Stimulated activated CD8-positive, alpha-beta memory T cell treated with anti-CD3 and anti-CD28 coated beads, Interleukin-7, amount 100 ng/mL, for 1 hour (primary cell): ENCODE measurements around the gene PGBD2.
"Not testable (repeated sequence)": the region's sequence is repeated elsewhere in the genome, so short reads cannot be mapped to it uniquely, and the experiment has no call there.

Source experiments
- DNase-seq, 2 donors: peaks; one replicate each; pipeline ENCODE4 v3.0.0-alpha.2; 2020; ENCODE audit warnings: low read depth in 2 of 2

Gene PGBD2

DNA sequence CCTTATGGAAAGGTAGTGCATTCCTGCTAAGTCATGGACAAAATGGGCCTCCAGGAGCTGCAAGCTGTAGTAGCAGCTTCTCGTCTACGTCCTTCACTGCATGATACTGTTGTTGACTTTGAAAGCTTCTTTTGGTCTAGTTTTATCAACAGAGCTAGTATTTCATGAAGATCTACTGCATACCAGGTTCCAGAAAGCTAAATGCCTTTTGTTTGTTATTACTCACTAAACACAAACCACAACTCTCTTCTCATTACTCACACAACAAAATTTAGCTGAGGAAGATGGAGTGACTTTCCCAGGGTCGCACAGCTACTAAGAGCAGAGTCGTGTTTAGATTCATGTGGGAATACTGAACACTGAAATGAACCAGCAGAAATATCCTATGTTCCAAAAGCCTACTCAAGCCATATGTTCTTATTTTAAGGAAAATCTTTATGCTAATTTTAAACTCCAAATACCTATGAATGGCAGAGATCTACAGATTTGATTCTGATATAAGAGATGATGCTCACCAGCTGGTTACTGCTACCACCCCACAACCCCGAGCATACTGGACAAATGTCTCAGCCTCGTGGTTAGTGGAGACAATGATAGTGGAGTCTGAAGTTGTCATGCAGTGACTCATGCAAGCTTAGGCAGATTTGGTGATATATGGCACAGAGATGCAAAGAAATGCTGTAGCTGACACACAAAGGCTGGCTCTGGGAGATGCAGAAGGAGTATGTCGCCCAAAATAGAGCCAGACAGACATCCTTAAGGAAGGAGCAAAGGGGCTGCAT lies 20.6 kb downstream of the PGBD2 start:
- DNase-seq, result no peak

DNA sequence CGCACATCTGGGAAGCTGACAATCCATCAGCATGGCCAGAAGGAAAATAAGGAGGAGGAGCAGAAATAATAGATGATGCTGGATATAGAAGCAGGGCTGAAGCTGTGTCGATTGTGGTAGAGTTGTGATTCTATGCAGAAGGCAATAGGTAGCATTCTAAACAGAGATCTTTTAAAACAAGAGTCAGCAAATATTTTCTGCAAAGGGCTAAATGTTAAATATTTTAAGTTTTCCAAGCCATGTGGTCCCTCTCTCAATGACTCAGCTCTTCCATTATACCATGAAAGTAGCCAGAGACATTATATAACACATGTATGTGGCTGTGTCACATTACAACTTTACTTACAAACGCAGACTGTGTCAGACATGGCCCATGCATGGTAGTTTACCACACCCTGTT lies 21.2 kb downstream of the PGBD2 start:
- not testable (repeated sequence) for DNase-seq

DNA sequence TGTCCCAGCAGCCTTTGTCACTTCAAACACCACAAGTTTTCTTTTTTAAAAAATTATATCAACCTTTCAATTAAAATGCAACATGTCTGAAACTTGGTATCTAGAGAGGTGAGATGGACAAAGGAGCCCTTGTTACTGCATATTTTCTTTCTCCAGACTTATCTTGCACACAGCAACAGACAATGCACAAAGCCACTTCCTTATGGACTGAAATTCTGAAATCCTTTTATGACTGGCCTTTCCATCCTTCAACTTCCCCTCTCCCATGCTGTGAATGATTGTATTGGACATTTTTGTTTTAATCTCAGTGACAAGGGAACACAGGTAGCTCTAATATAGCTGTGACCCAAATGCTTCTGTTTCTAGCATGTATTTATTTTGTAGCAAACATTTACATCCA lies 22.1 kb downstream of the PGBD2 start:
- DNase-seq, result not testable (repeated sequence)

DNA sequence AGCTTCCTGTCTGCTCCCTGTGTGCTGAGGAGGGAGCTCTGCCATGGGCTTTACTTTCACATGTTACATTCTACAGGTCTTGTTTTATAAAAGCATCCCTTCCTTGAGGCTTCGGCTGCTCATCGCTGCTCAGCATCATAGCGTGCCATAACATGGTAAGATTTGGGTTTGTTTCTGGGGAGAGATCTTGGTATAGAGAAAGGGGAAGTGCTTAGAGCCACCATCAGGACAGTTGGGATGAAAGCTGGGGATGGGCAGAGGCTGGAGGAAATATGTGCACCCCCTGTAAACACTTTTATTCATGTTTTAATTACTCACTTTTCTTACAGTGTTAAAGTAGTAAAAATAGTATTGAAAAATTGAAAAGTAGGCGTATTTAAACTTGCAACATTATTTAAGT lies 24.0 kb downstream of the PGBD2 start:
- DNase-seq, result not testable (repeated sequence)

DNA sequence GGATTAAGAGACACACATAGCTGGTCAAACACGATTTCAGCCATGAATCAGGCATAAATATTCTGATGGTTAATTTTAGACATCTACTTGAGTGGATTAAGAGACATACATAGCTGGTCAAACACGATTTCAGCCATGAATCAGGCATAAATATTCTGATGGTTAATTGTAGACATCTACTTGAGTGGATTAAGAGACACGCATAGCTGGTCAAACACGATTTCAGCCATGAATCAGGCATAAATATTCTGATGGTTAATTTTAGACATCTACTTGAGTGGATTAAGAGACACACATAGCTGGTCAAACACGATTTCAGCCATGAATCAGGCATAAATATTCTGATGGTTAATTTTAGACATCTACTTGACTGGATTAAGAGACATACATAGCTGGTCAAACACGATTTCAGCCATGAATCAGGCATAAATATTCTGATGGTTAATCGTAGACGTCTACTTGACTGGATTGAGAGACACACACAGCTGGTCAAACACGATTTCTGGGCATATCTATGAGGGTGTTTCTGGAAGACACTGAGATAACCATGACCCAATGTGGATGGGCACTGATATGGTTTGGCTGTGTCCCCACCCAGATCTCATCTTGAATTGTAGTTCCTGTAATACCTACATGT lies 32.3 kb downstream of the PGBD2 start:
- DNase-seq, result not testable (repeated sequence)

DNA sequence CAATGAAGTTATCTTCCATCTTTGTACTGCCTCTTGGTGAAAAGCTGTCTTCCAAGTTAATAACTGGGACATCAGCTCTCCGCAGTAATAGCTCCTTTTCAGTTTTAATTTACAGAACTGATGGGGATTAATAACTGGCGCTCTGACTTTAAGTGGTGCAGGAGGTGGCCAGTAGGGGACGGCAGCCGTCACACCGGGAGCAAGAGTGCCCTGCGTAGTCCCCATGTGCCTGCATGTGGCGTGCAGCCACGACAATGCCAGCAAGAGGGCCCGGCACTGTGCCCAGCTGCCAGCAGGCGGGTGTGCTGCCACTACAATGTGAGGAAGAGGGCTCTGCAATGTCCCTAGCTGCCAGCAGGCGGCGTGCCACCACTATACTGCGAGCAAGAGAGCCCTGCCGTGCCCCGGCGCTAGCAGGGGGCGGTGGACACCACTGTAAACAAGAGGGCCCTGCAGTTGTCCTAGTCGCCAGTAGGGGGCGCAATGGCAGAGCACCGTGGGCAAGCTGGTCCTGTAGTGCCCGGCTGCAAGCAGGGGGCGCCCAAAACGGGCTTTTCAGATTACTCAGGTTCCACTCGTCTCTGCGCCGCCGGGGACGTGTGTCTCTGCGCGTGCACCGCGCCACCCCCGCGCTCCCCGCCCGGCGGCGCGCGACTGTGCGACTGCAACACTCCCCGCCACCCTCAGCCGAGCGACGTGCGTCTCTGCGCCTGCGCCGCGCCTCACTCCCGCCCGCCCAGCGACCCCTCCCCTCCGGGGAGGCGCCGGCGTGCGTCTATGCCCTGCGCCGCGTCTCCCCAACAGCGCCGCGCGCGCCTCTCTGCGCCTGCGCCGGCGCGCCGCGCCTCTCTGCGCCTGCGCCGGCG lies 38.3 kb downstream of the PGBD2 start:
- not testable (repeated sequence) for DNase-seq

DNA sequence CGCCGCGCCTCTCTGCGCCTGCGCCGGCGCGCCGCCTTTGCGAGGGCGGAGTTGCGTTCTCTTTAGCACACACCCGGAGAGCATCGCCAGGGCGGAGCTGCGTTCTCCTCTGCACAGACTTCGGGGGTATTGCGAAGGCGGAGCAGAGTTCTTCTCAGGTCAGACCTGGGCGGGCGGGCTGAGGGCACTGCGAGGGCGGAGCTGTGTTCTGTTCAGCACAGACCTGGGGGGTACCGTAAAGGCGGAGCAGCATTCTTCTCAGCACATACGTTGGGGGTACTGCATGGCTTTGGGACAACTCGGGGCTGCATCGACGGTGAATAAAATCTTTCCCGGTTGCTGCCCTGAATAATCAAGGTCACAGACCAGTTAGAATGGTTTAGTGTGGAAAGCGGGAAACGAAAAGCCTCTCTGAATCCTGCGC lies 39.0 kb downstream of the PGBD2 start:
- DNase-seq, result not testable (repeated sequence)

DNA sequence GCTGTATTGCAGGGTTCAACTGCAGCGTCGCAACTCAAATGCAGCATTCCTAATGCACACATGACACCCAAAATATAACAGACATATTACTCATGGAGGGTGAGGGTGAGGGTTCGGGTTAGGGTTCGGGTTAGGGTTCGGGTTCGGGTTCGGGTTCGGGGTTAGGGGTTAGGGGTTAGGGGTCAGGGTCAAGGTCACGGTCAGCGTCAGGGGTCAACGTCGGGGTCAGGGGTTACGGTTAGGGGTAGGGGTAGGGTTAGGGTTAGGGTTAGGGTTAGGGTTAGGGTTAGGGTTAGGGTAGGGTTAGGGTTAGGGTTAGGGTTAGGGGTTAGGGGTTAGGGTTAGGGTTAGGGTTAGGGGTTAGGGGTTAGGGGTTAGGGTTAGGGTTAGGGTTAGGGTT lies 39.4 kb downstream of the PGBD2 start:
- not testable (repeated sequence) for DNase-seq

DNA sequence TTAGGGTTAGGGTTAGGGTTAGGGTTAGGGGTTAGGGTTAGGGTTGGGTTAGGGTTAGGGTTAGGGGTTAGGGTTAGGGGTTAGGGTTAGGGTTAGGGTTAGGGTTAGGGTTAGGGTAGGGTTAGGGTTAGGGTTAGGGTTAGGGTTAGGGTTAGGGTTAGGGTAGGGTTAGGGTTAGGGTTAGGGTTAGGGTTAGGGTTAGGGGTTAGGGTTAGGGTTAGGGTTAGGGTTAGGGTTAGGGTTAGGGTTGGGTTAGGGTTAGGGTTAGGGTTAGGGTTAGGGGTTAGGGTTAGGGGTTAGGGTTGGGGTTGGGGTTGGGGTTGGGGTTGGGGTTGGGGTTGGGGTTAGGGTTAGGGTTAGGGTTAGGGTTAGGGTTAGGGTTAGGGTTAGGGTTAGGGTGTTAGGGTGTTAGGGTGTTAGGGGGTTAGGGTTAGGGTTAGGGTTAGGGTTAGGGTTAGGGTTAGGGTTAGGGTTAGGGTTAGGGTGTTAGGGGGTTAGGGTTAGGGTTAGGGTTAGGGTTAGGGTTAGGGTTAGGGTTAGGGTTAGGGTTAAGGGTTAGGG lies 39.9 kb downstream of the PGBD2 start:
- DNase-seq, result not testable (repeated sequence)
